Glutamatergic neuron (in vitro differentiated cells): ENCODE data around the gene FOSL2. TPM values are rescaled to one million over a fixed set of nuclear protein-coding genes. Genes with fewer than 3 reads are reported as not detected.

Source experiments
- DNase-seq: peaks from one replicate; pipeline ENCODE4 v3.0.0; 2022
- H3K27ac Mint-ChIP-seq: one replicate; pipeline ENCODE4 v1.8.0; 2020; ENCODE audit warnings: mild to moderate bottlenecking, mixed read lengths, inconsistent platforms; ENCODE audit not compliant: unreplicated experiment
- H3K27me3 Mint-ChIP-seq: one replicate; pipeline ENCODE4 v1.8.0; 2020; ENCODE audit warnings: mild to moderate bottlenecking, moderate library complexity, mixed read lengths, inconsistent platforms; ENCODE audit not compliant: unreplicated experiment
- H3K36me3 Mint-ChIP-seq: one replicate; pipeline ENCODE4 v1.8.0; 2020; ENCODE audit warnings: mild to moderate bottlenecking, mixed read lengths, inconsistent platforms; ENCODE audit not compliant: unreplicated experiment
- H3K4me1 Mint-ChIP-seq: one replicate; pipeline ENCODE4 v1.8.0; 2020; ENCODE audit warnings: mild to moderate bottlenecking, low read depth, mixed read lengths, inconsistent platforms; ENCODE audit not compliant: unreplicated experiment
- H3K4me3 Mint-ChIP-seq: one replicate; pipeline ENCODE4 v1.8.0; 2020; ENCODE audit warnings: mild to moderate bottlenecking, mixed read lengths, inconsistent platforms; ENCODE audit not compliant: unreplicated experiment
- H3K9me3 Mint-ChIP-seq: one replicate; pipeline ENCODE4 v1.8.0; 2020; ENCODE audit warnings: mild to moderate bottlenecking, moderate library complexity, mixed read lengths, inconsistent platforms; ENCODE audit not compliant: unreplicated experiment
- total RNA-seq: library from RNA; stranded (reverse); fragmentation: NEBNext Ultra II Directional; extraction: Animal tissue kit (Norgen Biotek cat#: 25700); gene quantifications from one replicate; pipeline ENCODE4 v1.2.1, GENCODE V29; 2021; ENCODE audit not compliant: unreplicated experiment
- TF ChIP-seq, protein P1 (sequence below): fragments of 200-600 bp; sonication (generic); IDR thresholded peaks from one replicate; pipeline ENCODE4 v1.5.0; 2021; ENCODE audit not compliant: partially characterized antibody, unreplicated experiment

FOSL2 gene
- total RNA-seq, 1 donor from 2014 or later = 2.6 TPM

DNA sequence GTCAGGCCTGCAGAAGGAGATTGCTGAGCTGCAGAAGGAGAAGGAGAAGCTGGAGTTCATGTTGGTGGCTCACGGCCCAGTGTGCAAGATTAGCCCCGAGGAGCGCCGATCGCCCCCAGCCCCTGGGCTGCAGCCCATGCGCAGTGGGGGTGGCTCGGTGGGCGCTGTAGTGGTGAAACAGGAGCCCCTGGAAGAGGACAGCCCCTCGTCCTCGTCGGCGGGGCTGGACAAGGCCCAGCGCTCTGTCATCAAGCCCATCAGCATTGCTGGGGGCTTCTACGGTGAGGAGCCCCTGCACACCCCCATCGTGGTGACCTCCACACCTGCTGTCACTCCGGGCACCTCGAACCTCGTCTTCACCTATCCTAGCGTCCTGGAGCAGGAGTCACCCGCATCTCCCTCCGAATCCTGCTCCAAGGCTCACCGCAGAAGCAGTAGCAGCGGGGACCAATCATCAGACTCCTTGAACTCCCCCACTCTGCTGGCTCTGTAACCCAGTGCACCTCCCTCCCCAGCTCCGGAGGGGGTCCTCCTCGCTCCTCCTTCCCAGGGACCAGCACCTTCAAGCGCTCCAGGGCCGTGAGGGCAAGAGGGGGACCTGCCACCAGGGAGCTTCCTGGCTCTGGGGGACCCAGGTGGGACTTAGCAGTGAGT is 19.4 kb downstream of the FOSL2 start:
- no peak for DNase-seq

GRCh38 chr2:28412625-28413151 is 20.0 kb downstream of the FOSL2 start:
- DNase-seq = no peak
- Mint-ChIP-seq H3K27ac (no peak overlapping the region), H3K4me1 (peaks cover 13% of the 10 kb centered on the region), H3K36me3 (no peaks in the 10 kb centered on the region), H3K9me3 (peaks cover 3% of the 10 kb centered on the region), H3K4me3 (no peak overlapping the region), H3K27me3 (peaks cover 7% of the 10 kb centered on the region)
- TF ChIP-seq, protein P1, sequence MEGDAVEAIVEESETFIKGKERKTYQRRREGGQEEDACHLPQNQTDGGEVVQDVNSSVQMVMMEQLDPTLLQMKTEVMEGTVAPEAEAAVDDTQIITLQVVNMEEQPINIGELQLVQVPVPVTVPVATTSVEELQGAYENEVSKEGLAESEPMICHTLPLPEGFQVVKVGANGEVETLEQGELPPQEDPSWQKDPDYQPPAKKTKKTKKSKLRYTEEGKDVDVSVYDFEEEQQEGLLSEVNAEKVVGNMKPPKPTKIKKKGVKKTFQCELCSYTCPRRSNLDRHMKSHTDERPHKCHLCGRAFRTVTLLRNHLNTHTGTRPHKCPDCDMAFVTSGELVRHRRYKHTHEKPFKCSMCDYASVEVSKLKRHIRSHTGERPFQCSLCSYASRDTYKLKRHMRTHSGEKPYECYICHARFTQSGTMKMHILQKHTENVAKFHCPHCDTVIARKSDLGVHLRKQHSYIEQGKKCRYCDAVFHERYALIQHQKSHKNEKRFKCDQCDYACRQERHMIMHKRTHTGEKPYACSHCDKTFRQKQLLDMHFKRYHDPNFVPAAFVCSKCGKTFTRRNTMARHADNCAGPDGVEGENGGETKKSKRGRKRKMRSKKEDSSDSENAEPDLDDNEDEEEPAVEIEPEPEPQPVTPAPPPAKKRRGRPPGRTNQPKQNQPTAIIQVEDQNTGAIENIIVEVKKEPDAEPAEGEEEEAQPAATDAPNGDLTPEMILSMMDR = no peak

More for the DNA sequence above, 19.4 kb downstream of the FOSL2 start:
- H3K27ac Mint-ChIP-seq = no peak overlapping the region
- H3K4me1 Mint-ChIP-seq = peaks cover 13% of the 10 kb centered on the region
- no peaks in the 10 kb centered on the region for H3K36me3 Mint-ChIP-seq
- peaks cover 3% of the 10 kb centered on the region for H3K9me3 Mint-ChIP-seq
- TF ChIP-seq, protein P1 = no peak
- H3K4me3 Mint-ChIP-seq = no peak overlapping the region
- peaks cover 7% of the 10 kb centered on the region for H3K27me3 Mint-ChIP-seq

DNA sequence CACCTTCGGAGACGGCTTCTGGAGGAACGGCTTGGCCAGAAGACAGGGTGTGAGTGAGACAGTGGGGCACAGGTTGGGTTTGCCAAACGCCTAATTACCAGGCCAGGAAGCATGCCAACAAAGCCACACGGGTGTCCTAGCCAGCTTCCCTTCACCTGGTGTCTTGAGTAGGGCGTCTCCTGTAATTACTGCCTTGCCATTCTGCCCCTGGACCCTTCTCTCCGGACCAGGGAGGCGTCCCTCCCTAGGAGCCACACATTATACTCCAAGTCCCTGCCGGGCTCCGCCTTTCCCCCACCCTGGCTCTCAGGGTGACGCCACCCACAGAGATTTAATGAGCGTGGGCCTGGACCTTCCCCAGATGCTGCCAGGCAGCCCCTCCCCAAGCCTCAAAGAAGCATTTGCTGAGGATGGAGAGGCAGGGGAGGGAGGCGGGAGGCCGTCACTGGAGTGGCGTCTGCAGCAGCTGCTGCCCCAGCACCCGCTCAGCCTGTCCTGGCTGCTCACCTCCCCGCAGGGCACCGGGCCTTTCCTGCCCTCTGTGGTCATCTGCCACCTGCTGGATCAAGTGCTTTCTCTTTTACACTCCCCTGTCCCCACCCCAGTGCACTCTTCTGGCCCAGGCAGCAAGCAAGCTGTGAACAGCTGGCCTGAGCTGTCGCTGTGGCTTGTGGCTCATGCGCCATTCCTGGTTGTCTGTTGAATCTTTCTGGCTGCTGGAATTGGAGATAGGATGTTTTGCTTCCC is 20.7 kb downstream of the FOSL2 start:
- DNase-seq = peak; percentile 72
- TF ChIP-seq, protein P1 = no peak

DNA sequence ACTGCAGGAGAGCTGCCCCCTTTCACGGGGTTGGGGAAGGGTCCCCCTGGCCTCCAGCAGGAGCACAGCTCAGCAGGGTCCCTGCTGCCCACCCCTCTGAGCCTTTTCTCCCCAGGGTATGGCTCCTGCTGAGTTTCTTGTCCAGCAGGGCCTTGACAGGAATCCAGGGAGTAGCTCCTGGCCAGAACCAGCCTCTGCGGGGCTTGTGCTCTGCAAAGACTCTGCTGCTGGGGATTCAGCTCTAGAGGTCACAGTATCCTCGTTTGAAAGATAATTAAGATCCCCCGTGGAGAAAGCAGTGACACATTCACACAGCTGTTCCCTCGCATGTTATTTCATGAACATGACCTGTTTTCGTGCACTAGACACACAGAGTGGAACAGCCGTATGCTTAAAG is 21.2 kb downstream of the FOSL2 start:
- no peak for DNase-seq
- Mint-ChIP-seq H3K27ac (peak overlapping the region; percentile 87), H3K36me3 (no peaks in the 10 kb centered on the region), H3K4me3 (peak overlapping the region; percentile 34), H3K27me3 (peaks cover 7% of the 10 kb centered on the region), H3K9me3 (peaks cover 3% of the 10 kb centered on the region), H3K4me1 (peaks cover 13% of the 10 kb centered on the region)
- TF ChIP-seq, protein P1 = no peak

More for the DNA sequence above, 20.7 kb downstream of the FOSL2 start:
- H3K27me3 Mint-ChIP-seq = peaks cover 7% of the 10 kb centered on the region
- H3K27ac Mint-ChIP-seq = peak overlapping the region; percentile 87
- no peaks in the 10 kb centered on the region for H3K36me3 Mint-ChIP-seq
- H3K4me1 Mint-ChIP-seq = peaks cover 13% of the 10 kb centered on the region
- H3K9me3 Mint-ChIP-seq = peaks cover 3% of the 10 kb centered on the region
- peak overlapping the region; percentile 34 for H3K4me3 Mint-ChIP-seq

- Mint-ChIP-seq H3K4me3 (no peak overlapping the region), H3K9me3 (peaks cover 3% of the 10 kb centered on the region), H3K27ac (no peak overlapping the region), H3K27me3 (peaks cover 7% of the 10 kb centered on the region), H3K36me3 (no peaks in the 10 kb centered on the region), H3K4me1 (peaks cover 13% of the 10 kb centered on the region)
- DNase-seq = no peak
- TF ChIP-seq, protein P1 = no peak
Measured at GRCh38 chr2:28414583-28414982, 21.9 kb downstream of the FOSL2 start.
